Measurements from ENCODE around the gene SKAP1. TPM values are rescaled to one million over a fixed set of nuclear protein-coding genes. Genes with fewer than 3 reads are reported as not detected.

SKAP1 gene
- total RNA-seq, 1 donor from 2014 or later = not detected

DNA sequence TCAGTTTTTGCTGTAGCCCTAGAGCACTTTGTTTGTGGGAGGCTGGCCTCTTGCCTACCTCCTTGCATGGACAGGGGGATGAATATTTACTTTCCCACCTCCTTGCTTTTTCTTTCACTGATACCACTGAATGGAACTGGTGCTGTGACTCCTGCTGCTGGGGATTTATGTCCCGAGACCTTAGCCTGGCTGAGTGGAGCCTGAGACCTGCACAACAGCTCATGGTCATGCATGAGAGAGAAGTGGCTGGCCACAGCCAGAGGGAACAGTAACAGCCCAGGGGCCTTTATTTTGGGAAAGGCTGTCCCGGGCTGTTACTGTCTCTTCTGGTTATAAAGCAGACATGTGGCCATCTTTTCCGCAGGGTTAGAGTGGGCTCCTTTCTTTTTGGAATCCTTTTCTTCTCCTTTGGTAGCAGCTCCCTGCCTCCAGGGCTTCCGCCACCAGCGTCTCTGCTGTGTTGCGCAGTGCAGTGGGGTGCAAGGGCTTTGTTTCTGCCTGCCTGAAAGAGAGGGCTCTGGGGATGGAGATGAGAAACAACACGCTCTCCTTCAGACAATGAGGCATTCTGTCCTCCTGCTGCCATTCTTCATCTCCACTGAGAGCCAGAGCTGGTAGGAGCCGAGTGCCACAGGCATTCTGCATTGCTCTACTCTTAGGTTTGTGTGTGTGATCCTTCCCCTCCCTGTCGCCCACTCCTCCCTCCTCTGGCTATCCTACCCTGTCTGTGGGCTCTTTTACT lies 307.9 kb downstream of the SKAP1 start:
- peak overlapping the region; percentile 100 for H3K27ac Mint-ChIP-seq (ENCODE audit: unreplicated experiment)
- peaks cover 44% of the 10 kb centered on the region for H3K4me1 Mint-ChIP-seq (ENCODE audit: low read depth, unreplicated experiment)
- peak; percentile 16 for DNase-seq
- peaks cover 11% of the 10 kb centered on the region for H3K9me3 Mint-ChIP-seq (ENCODE audit: unreplicated experiment)
- TF ChIP-seq, protein P1, sequence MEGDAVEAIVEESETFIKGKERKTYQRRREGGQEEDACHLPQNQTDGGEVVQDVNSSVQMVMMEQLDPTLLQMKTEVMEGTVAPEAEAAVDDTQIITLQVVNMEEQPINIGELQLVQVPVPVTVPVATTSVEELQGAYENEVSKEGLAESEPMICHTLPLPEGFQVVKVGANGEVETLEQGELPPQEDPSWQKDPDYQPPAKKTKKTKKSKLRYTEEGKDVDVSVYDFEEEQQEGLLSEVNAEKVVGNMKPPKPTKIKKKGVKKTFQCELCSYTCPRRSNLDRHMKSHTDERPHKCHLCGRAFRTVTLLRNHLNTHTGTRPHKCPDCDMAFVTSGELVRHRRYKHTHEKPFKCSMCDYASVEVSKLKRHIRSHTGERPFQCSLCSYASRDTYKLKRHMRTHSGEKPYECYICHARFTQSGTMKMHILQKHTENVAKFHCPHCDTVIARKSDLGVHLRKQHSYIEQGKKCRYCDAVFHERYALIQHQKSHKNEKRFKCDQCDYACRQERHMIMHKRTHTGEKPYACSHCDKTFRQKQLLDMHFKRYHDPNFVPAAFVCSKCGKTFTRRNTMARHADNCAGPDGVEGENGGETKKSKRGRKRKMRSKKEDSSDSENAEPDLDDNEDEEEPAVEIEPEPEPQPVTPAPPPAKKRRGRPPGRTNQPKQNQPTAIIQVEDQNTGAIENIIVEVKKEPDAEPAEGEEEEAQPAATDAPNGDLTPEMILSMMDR (IDR thresholded peaks at IDR 0.05; ENCODE audit: partially characterized antibody, unreplicated experiment) = no peak
- peaks cover 3% of the 10 kb centered on the region for H3K27me3 Mint-ChIP-seq (ENCODE audit: unreplicated experiment)
- peak overlapping the region; percentile 92 for H3K4me3 Mint-ChIP-seq (ENCODE audit: unreplicated experiment)
- H3K36me3 Mint-ChIP-seq (ENCODE audit: unreplicated experiment) = no peaks in the 10 kb centered on the region

DNA sequence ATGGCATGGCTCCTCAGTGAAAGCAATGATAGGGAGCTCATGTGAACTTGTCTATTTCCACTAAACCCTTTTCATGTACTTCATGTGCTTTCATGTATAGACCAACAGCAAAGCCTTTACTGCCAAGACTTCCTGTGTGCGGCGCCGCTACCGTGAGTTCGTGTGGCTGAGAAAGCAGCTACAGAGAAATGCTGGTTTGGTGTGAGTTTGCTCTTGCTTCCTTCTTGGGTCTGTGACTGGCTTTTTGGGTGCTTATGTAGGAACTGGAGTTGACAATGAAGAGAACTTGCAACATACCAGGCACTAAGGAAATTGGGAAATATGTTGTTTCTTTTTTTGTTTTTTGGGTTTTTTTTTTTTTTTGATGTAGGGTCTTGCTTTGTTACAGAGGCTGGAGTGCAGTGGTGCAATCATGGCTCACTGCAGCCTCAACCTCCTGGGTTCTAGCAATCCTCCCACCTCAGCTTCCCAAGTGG lies 316.8 kb downstream of the SKAP1 start:
- H3K9me3 Mint-ChIP-seq (ENCODE audit: unreplicated experiment) = no peaks in the 10 kb centered on the region
- H3K4me1 Mint-ChIP-seq (ENCODE audit: low read depth, unreplicated experiment) = peaks cover 12% of the 10 kb centered on the region
- TF ChIP-seq, protein P1 (IDR thresholded peaks at IDR 0.05; ENCODE audit: partially characterized antibody, unreplicated experiment) = no peak
- no peak for DNase-seq
- peaks cover 6% of the 10 kb centered on the region for H3K36me3 Mint-ChIP-seq (ENCODE audit: unreplicated experiment)
- no peak overlapping the region for H3K27ac Mint-ChIP-seq (ENCODE audit: unreplicated experiment)
- H3K4me3 Mint-ChIP-seq (ENCODE audit: unreplicated experiment) = no peak overlapping the region
- H3K27me3 Mint-ChIP-seq (ENCODE audit: unreplicated experiment) = no peaks in the 10 kb centered on the region

DNA sequence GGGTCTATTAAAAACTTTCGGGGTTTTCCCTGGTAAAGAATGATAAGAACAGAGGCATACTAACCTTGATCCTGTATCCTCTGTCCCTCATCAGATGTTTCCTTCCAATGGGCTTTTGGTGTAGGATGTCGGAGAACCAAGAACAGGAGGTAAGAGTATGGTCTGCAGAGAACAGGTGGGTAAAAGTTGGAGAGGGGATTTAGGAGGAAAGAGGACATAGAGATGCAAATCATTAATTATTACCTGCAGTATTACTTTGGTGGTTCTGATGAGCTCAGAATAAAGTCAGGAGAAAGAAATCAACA lies 318.1 kb downstream of the SKAP1 start:
- TF ChIP-seq, protein P1 (IDR thresholded peaks at IDR 0.05; ENCODE audit: partially characterized antibody, unreplicated experiment) = no peak
- Mint-ChIP-seq H3K9me3 (ENCODE audit: unreplicated experiment) (no peaks in the 10 kb centered on the region), H3K27me3 (ENCODE audit: unreplicated experiment) (no peaks in the 10 kb centered on the region), H3K36me3 (ENCODE audit: unreplicated experiment) (peaks cover 6% of the 10 kb centered on the region), H3K4me3 (ENCODE audit: unreplicated experiment) (no peak overlapping the region), H3K4me1 (ENCODE audit: low read depth, unreplicated experiment) (peaks cover 14% of the 10 kb centered on the region), H3K27ac (ENCODE audit: unreplicated experiment) (no peak overlapping the region)
- no peak for DNase-seq

DNA sequence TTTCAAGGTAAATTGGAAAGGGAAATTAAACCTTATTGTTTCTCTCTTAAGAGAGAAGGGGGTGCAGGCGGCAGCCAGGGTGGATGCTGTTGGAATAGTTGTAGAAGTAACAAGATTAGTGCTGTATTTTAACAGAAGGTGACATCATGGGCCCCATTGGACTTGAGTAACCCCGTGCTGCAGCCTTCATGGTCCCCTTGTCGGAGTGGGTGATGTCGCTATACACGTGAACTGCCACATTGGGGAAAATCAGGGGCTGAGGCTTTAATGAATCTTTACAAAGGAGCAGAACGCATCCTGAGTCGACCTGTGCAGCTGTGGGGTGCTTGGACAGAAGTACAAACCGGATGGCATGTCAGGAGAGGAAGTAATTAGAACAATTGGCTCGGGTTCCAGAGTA lies 319.3 kb downstream of the SKAP1 start:
- H3K4me3 Mint-ChIP-seq (ENCODE audit: unreplicated experiment) = peak overlapping the region; percentile 72
- H3K9me3 Mint-ChIP-seq (ENCODE audit: unreplicated experiment) = no peaks in the 10 kb centered on the region
- DNase-seq = no peak
- TF ChIP-seq, protein P1 (IDR thresholded peaks at IDR 0.05; ENCODE audit: partially characterized antibody, unreplicated experiment) = no peak
- H3K36me3 Mint-ChIP-seq (ENCODE audit: unreplicated experiment) = peaks cover 6% of the 10 kb centered on the region
- no peaks in the 10 kb centered on the region for H3K27me3 Mint-ChIP-seq (ENCODE audit: unreplicated experiment)
- peaks cover 14% of the 10 kb centered on the region for H3K4me1 Mint-ChIP-seq (ENCODE audit: low read depth, unreplicated experiment)
- H3K27ac Mint-ChIP-seq (ENCODE audit: unreplicated experiment) = peak overlapping the region; percentile 56
